Measurements from ENCODE around the gene ADCY1. TPM values are rescaled to one million over a fixed set of nuclear protein-coding genes. Genes with fewer than 3 reads are reported as not detected.
A peak's percentile ranks its signal among the peaks of the same experiment; 100 is the strongest.

ADCY1 gene
- total and polyA plus RNA-seq, 5 experiments from 2014 or later, result 0.02 to 0.04 TPM; not detected in 3

- H3K4me3 Mint-ChIP-seq, result no peak overlapping the region
- no peaks in the 10 kb centered on the region for H3K36me3 Mint-ChIP-seq
- no peak for DNase-seq
- POLR2A ChIA-PET, result interaction anchor here (0.6 kb wide), 1 partner anchor 9 kb away, joined by 4 read pairs; no protein-coding TSS in a partner anchor
- H3K9me3 Mint-ChIP-seq, result peaks cover 0 to 10% (median 0%) of the 10 kb centered on the region in 9 donors
- no peak for ATAC-seq
- peaks cover 0 to 12% (median 0%) of the 10 kb centered on the region in 5 donors for H3K27me3 Mint-ChIP-seq
- H3K4me1 Mint-ChIP-seq, result no peaks in the 10 kb centered on the region
- no peak overlapping the region for H3K27ac Mint-ChIP-seq
These were observed 89.9 kb downstream of the ADCY1 start for GRCh38 chr7:45663965-45664633.

- no peaks in the 10 kb centered on the region for H3K36me3 Mint-ChIP-seq
- H3K9me3 Mint-ChIP-seq, result peaks cover 0 to 10% (median 0%) of the 10 kb centered on the region in 9 donors
- POLR2A ChIA-PET, result no interaction called here
- no peak for DNase-seq
- no peak overlapping the region for H3K27ac Mint-ChIP-seq
- H3K4me1 Mint-ChIP-seq, result no peaks in the 10 kb centered on the region
- no peak overlapping the region for H3K4me3 Mint-ChIP-seq
- H3K27me3 Mint-ChIP-seq, result peaks cover 0 to 8% (median 0%) of the 10 kb centered on the region in 5 donors
- no peak for ATAC-seq
These were observed 91.0 kb downstream of the ADCY1 start for GRCh38 chr7:45665172-45665571.

GRCh38 chr7:45670227-45670626, 96.1 kb downstream of the ADCY1 start:
- H3K4me1 Mint-ChIP-seq, result no peaks in the 10 kb centered on the region
- H3K9me3 Mint-ChIP-seq, result peaks cover 0 to 22% (median 0%) of the 10 kb centered on the region in 9 donors
- POLR2A ChIA-PET, result no interaction called here
- no peaks in the 10 kb centered on the region for H3K36me3 Mint-ChIP-seq
- DNase-seq, result no peak
- peaks cover 3 to 14% (median 6%) of the 10 kb centered on the region in 5 donors for H3K27me3 Mint-ChIP-seq
- no peak overlapping the region for H3K27ac Mint-ChIP-seq
- H3K4me3 Mint-ChIP-seq, result no peak overlapping the region
- no peak for ATAC-seq

- ATAC-seq (no peak), DNase-seq (no peak)
- peaks cover 0 to under 1% (median 0%) of the 10 kb centered on the region in 3 donors for H3K36me3 Mint-ChIP-seq
- peaks cover 3 to 14% (median 7%) of the 10 kb centered on the region in 5 donors for H3K27me3 Mint-ChIP-seq
- peaks cover 0 to 22% (median under 1%) of the 10 kb centered on the region in 9 donors for H3K9me3 Mint-ChIP-seq
- no peaks in the 10 kb centered on the region for H3K4me1 Mint-ChIP-seq
- H3K27ac Mint-ChIP-seq, result no peak overlapping the region
- no peak overlapping the region for H3K4me3 Mint-ChIP-seq
- POLR2A ChIA-PET, result no interaction called here
These were observed 96.5 kb downstream of the ADCY1 start for GRCh38 chr7:45670717-45671116.

GRCh38 chr7:45677311-45677900, 103.2 kb downstream of the ADCY1 start:
- POLR2A ChIA-PET, result no interaction called here
- no peak for DNase-seq
- no peak for ATAC-seq
- no peaks in the 10 kb centered on the region for H3K4me1 Mint-ChIP-seq
- peaks cover 0 to 14% (median 0%) of the 10 kb centered on the region in 3 donors for H3K36me3 Mint-ChIP-seq
- H3K27me3 Mint-ChIP-seq, result peaks cover 9 to 42% (median 23%) of the 10 kb centered on the region in 5 donors
- no peak overlapping the region for H3K27ac Mint-ChIP-seq
- H3K9me3 Mint-ChIP-seq, result peaks cover 0 to 21% (median 6%) of the 10 kb centered on the region in 9 donors
- H3K4me3 Mint-ChIP-seq, result no peak overlapping the region

GRCh38 chr7:45679516-45679915, 105.3 kb downstream of the ADCY1 start:
- H3K27ac Mint-ChIP-seq, result no peak overlapping the region
- ATAC-seq, result no peak
- H3K4me3 Mint-ChIP-seq, result no peak overlapping the region
- peaks cover 0 to 21% (median 2%) of the 10 kb centered on the region in 9 donors for H3K9me3 Mint-ChIP-seq
- no peaks in the 10 kb centered on the region for H3K4me1 Mint-ChIP-seq
- H3K36me3 Mint-ChIP-seq, result peaks cover 0 to 14% (median 0%) of the 10 kb centered on the region in 3 donors
- POLR2A ChIA-PET, result no interaction called here
- peaks cover 7 to 42% (median 23%) of the 10 kb centered on the region in 5 donors for H3K27me3 Mint-ChIP-seq
- DNase-seq, result peak in 2 of 10 donors; percentile 5 to 53

- Mint-ChIP-seq H3K4me3 (no peak overlapping the region), H3K9me3 (peaks cover 0 to 18% (median 1%) of the 10 kb centered on the region in 9 donors), H3K4me1 (peaks cover 0 to 2% (median 0%) of the 10 kb centered on the region in 4 donors), H3K27me3 (peaks cover 6 to 42% (median 30%) of the 10 kb centered on the region in 5 donors), H3K27ac (no peak overlapping the region), H3K36me3 (peaks cover 0 to 13% (median 0%) of the 10 kb centered on the region in 3 donors)
- POLR2A ChIA-PET, result no interaction called here
- ATAC-seq (no peak), DNase-seq (peak in 1 of 10 donors; percentile 52)
These were observed 106.6 kb downstream of the ADCY1 start for GRCh38 chr7:45680776-45681175.

GRCh38 chr7:45681596-45682357, 107.6 kb downstream of the ADCY1 start:
- ATAC-seq (no peak), DNase-seq (peak in 1 of 10 donors; percentile 13)
- H3K27ac Mint-ChIP-seq, result no peak overlapping the region
- H3K27me3 Mint-ChIP-seq, result peaks cover 5 to 42% (median 28%) of the 10 kb centered on the region in 5 donors
- POLR2A ChIA-PET, result no interaction called here
- peaks cover 0 to 8% (median 0%) of the 10 kb centered on the region in 9 donors for H3K9me3 Mint-ChIP-seq
- H3K36me3 Mint-ChIP-seq, result peaks cover 0 to 6% (median 0%) of the 10 kb centered on the region in 3 donors
- no peak overlapping the region for H3K4me3 Mint-ChIP-seq
- H3K4me1 Mint-ChIP-seq, result peaks cover 0 to 2% (median 0%) of the 10 kb centered on the region in 4 donors

- H3K4me1 Mint-ChIP-seq, result peaks cover 0 to 2% (median 0%) of the 10 kb centered on the region in 4 donors
- DNase-seq, result peak in 1 of 10 donors; percentile 45
- peaks cover 0 to 1% (median 0%) of the 10 kb centered on the region in 3 donors for H3K36me3 Mint-ChIP-seq
- no peak for ATAC-seq
- POLR2A ChIA-PET, result no interaction called here
- H3K27me3 Mint-ChIP-seq, result peaks cover 5 to 37% (median 27%) of the 10 kb centered on the region in 5 donors
- peaks cover 0 to 5% (median 0%) of the 10 kb centered on the region in 9 donors for H3K9me3 Mint-ChIP-seq
- no peak overlapping the region for H3K27ac Mint-ChIP-seq
- H3K4me3 Mint-ChIP-seq, result no peak overlapping the region
These were observed 108.2 kb downstream of the ADCY1 start for GRCh38 chr7:45682358-45682735.

GRCh38 chr7:45682836-45683555, 108.8 kb downstream of the ADCY1 start:
- no peaks in the 10 kb centered on the region for H3K36me3 Mint-ChIP-seq
- ATAC-seq, result no peak
- H3K27me3 Mint-ChIP-seq, result peaks cover 5 to 32% (median 24%) of the 10 kb centered on the region in 5 donors

GRCh38 chr7:45683556-45684148, 109.5 kb downstream of the ADCY1 start:
- no peak overlapping the region for H3K4me3 Mint-ChIP-seq
- DNase-seq, result peak in 1 of 10 donors; percentile 14
- POLR2A ChIA-PET, result no interaction called here
- no peaks in the 10 kb centered on the region for H3K36me3 Mint-ChIP-seq
- peaks cover 0 to 2% (median 0%) of the 10 kb centered on the region in 9 donors for H3K9me3 Mint-ChIP-seq
- H3K27me3 Mint-ChIP-seq, result peaks cover 2 to 29% (median 24%) of the 10 kb centered on the region in 5 donors
- peaks cover 0 to 2% (median 0%) of the 10 kb centered on the region in 4 donors for H3K4me1 Mint-ChIP-seq
- ATAC-seq, result no peak
- H3K27ac Mint-ChIP-seq, result no peak overlapping the region

More at GRCh38 chr7:45682836-45683555, 108.8 kb downstream of the ADCY1 start:
- Mint-ChIP-seq H3K9me3 (peaks cover 0 to 2% (median 0%) of the 10 kb centered on the region in 9 donors), H3K27ac (no peak overlapping the region), H3K4me3 (no peak overlapping the region), H3K4me1 (peaks cover 0 to 2% (median 0%) of the 10 kb centered on the region in 4 donors)
- POLR2A ChIA-PET, result no interaction called here
- DNase-seq, result no peak
